ENCODE data around the gene ASMTL. TPM values are rescaled to one million over a fixed set of nuclear protein-coding genes. Genes with fewer than 3 reads are reported as not detected.
"Not testable (repeated sequence)": the region's sequence is repeated elsewhere in the genome, so short reads cannot be mapped to it uniquely, and the experiment has no call there.

The ASMTL gene
- total RNA-seq, 1 donor from 2014 or later: 36.5 TPM

- no peaks in the 10 kb centered on the region for H3K9me3 ChIP-seq (replicated peaks)
- no peaks in the 10 kb centered on the region for H3K4me1 ChIP-seq
- no peaks in the 10 kb centered on the region for H3K27me3 ChIP-seq (ENCODE audit: low read depth)
- H3K27ac ChIP-seq (replicated peaks): no peak overlapping the region
- peak; percentile 2 for DNase-seq
- H3K36me3 ChIP-seq: peaks cover 66% of the 10 kb centered on the region
- no peak for TF ChIP-seq CTCF (IDR thresholded peaks at IDR 0.05; ENCODE audit: borderline replicate concordance)
- no peak overlapping the region for H3K4me3 ChIP-seq
- intact Hi-C loops (cut with micrococcal nuclease): no loop called here
Observed at GRCh38 chrX:1435241-1435895, 17.3 kb downstream of the ASMTL start.

GRCh38 chrX:1434871-1435240 is 17.9 kb downstream of the ASMTL start:
- DNase-seq: no peak
- H3K36me3 ChIP-seq: peaks cover 61% of the 10 kb centered on the region
- no peak for TF ChIP-seq CTCF (IDR thresholded peaks at IDR 0.05; ENCODE audit: borderline replicate concordance)

GRCh38 chrX:1433646-1434357 is 18.9 kb downstream of the ASMTL start:
- Histone ChIP-seq H3K9me3 (replicated peaks) (no peaks in the 10 kb centered on the region), H3K4me3 (no peak overlapping the region), H3K4me1 (no peaks in the 10 kb centered on the region), H3K27ac (replicated peaks) (no peak overlapping the region), H3K27me3 (ENCODE audit: low read depth) (no peaks in the 10 kb centered on the region), H3K36me3 (peaks cover 56% of the 10 kb centered on the region)
- intact Hi-C loops (cut with micrococcal nuclease): no loop called here
- DNase-seq: no peak
- no peak for TF ChIP-seq CTCF (IDR thresholded peaks at IDR 0.05; ENCODE audit: borderline replicate concordance)

More at GRCh38 chrX:1434871-1435240, 17.9 kb downstream of the ASMTL start:
- intact Hi-C loops (cut with micrococcal nuclease): no loop called here
- Histone ChIP-seq H3K27me3 (ENCODE audit: low read depth) (no peaks in the 10 kb centered on the region), H3K27ac (replicated peaks) (no peak overlapping the region), H3K4me3 (no peak overlapping the region), H3K9me3 (replicated peaks) (no peaks in the 10 kb centered on the region), H3K4me1 (no peaks in the 10 kb centered on the region)

- intact Hi-C loops (cut with micrococcal nuclease): no loop called here
- DNase-seq: no peak
Observed at GRCh38 chrX:1430451-1430850, 22.3 kb downstream of the ASMTL start.

GRCh38 chrX:1427756-1428155 is 25.0 kb downstream of the ASMTL start:
- Histone ChIP-seq H3K27me3 (ENCODE audit: low read depth) (no peaks in the 10 kb centered on the region), H3K27ac (replicated peaks) (no peak overlapping the region), H3K9me3 (replicated peaks) (peaks cover 5% of the 10 kb centered on the region), H3K4me3 (no peak overlapping the region), H3K4me1 (no peaks in the 10 kb centered on the region), H3K36me3 (peaks cover 53% of the 10 kb centered on the region)
- no peak for TF ChIP-seq CTCF (IDR thresholded peaks at IDR 0.05; ENCODE audit: borderline replicate concordance)
- no peak for DNase-seq
- intact Hi-C loops (cut with micrococcal nuclease): no loop called here

More at GRCh38 chrX:1430451-1430850, 22.3 kb downstream of the ASMTL start:
- H3K4me3 ChIP-seq: no peak overlapping the region
- no peaks in the 10 kb centered on the region for H3K9me3 ChIP-seq (replicated peaks)
- peaks cover 58% of the 10 kb centered on the region for H3K36me3 ChIP-seq
- TF ChIP-seq CTCF (IDR thresholded peaks at IDR 0.05; ENCODE audit: borderline replicate concordance): no peak
- H3K27me3 ChIP-seq (ENCODE audit: low read depth): no peaks in the 10 kb centered on the region
- H3K27ac ChIP-seq (replicated peaks): no peak overlapping the region
- H3K4me1 ChIP-seq: no peaks in the 10 kb centered on the region

- H3K27ac ChIP-seq (replicated peaks); DNase-seq; intact Hi-C loops (cut with micrococcal nuclease); H3K4me3 ChIP-seq; H3K4me1 ChIP-seq; H3K27me3 ChIP-seq (ENCODE audit: low read depth): not testable (repeated sequence)
- H3K36me3 ChIP-seq: peaks cover 60% of the 10 kb centered on the region
- peaks cover 17% of the 10 kb centered on the region for H3K9me3 ChIP-seq (replicated peaks)
Observed at GRCh38 chrX:1426321-1426720, 26.4 kb downstream of the ASMTL start.

Measured in left ventricle myocardium inferior (tissue), 1 donor.